HepG2 (cell line): Measurements from ENCODE around the gene LORICRIN.

ENCODE experiments used
- ARHGAP35 ChIP-seq: sonication (generic); formaldehyde crosslinking; IDR thresholded peaks from 2 replicates; pipeline ENCODE4 v1.9.0; 2022; ENCODE audit warnings: mild to moderate bottlenecking, inconsistent platforms, moderate library complexity, missing genetic modification reagents, borderline replicate concordance
- BHLHE40 ChIP-seq: IDR thresholded peaks from 2 replicates; pipeline ENCODE4 v1.6.1; 2011; ENCODE audit warnings: low read length, improper control_type of control experiment
- EZH2 ChIP-seq: conservative IDR thresholded peaks from 2 replicates; pipeline ENCODE4 v1.6.1; 2012; ENCODE audit warnings: mild to moderate bottlenecking, low read depth, low read length, moderate library complexity
- GPN1 ChIP-seq: sonication (generic); formaldehyde crosslinking; IDR thresholded peaks from 2 replicates; pipeline ENCODE4 v1.5.1; 2020; ENCODE audit warnings: missing genetic modification reagents, borderline replicate concordance
- IKZF1 ChIP-seq: fragments of 450-650 bp; IDR thresholded peaks from 2 replicates; pipeline ENCODE4 v1.7.1; 2016
- MTF1 ChIP-seq: sonication (generic); formaldehyde crosslinking; IDR thresholded peaks from 2 replicates; pipeline ENCODE4 v1.5.0; 2020; ENCODE audit warnings: missing genetic modification reagents
- MYC ChIP-seq: sonication (generic); formaldehyde crosslinking; IDR thresholded peaks from 2 replicates; pipeline ENCODE4 v1.9.0; 2021; ENCODE audit warnings: missing genetic modification reagents, borderline replicate concordance
- PHF8 ChIP-seq: sonication (generic); formaldehyde crosslinking; IDR thresholded peaks from 2 replicates; pipeline ENCODE4 v1.5.0; 2020; ENCODE audit warnings: missing genetic modification reagents
- POLR2AphosphoS5 ChIP-seq: IDR thresholded peaks from 2 replicates; pipeline ENCODE4 v1.6.1; 2012; ENCODE audit warnings: low read depth, low read length
- ZNF615 ChIP-seq: sonication (generic); formaldehyde crosslinking; IDR thresholded peaks from 2 replicates; pipeline ENCODE4 v1.5.0; 2020; ENCODE audit warnings: mild to moderate bottlenecking, missing genetic modification reagents, borderline replicate concordance
- ZNF770 ChIP-seq: sonication (generic); formaldehyde crosslinking; IDR thresholded peaks from 2 replicates; pipeline ENCODE4 v1.5.0; 2020; ENCODE audit warnings: mild to moderate bottlenecking, missing genetic modification reagents
- TF ChIP-seq, protein P1 (sequence below), 2 experiments: sonication (generic) in 1 of 2; formaldehyde crosslinking in 1 of 2; IDR thresholded peaks; 2 replicates each; pipeline versions ENCODE4 v1.4.0 to v1.6.1; 2018 to 2020; ENCODE audit warnings: missing genetic modification reagents in 2 of 2, borderline replicate concordance in 1 of 2, low read depth in 1 of 2, mild to moderate bottlenecking in 1 of 2, missing biosample characterization in 1 of 2
- TF ChIP-seq, protein P2 (sequence below): sonication (generic); formaldehyde crosslinking; IDR thresholded peaks from 2 replicates; pipeline ENCODE4 v1.5.0; 2020; ENCODE audit warnings: mild to moderate bottlenecking, missing genetic modification reagents, moderate library complexity
- TF ChIP-seq, protein P3 (sequence below): sonication (generic); formaldehyde crosslinking; IDR thresholded peaks from 2 replicates; pipeline ENCODE4 v1.4.0; 2020; ENCODE audit warnings: missing genetic modification reagents

GRCh38 chr1:153260585-153261280, 1.2 kb downstream of the LORICRIN start:
- TF ChIP-seq, protein P1, sequence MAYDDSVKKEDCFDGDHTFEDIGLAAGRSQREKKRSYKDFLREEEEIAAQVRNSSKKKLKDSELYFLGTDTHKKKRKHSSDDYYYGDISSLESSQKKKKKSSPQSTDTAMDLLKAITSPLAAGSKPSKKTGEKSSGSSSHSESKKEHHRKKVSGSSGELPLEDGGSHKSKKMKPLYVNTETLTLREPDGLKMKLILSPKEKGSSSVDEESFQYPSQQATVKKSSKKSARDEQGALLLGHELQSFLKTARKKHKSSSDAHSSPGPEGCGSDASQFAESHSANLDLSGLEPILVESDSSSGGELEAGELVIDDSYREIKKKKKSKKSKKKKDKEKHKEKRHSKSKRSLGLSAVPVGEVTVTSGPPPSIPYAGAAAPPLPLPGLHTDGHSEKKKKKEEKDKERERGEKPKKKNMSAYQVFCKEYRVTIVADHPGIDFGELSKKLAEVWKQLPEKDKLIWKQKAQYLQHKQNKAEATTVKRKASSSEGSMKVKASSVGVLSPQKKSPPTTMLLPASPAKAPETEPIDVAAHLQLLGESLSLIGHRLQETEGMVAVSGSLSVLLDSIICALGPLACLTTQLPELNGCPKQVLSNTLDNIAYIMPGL (CRISPR knock-in tag; IDR thresholded peaks at IDR 0.05; ENCODE audit: borderline replicate concordance in 1 of 2, low read depth in 1 of 2), result no peak
- TF ChIP-seq, protein P2, sequence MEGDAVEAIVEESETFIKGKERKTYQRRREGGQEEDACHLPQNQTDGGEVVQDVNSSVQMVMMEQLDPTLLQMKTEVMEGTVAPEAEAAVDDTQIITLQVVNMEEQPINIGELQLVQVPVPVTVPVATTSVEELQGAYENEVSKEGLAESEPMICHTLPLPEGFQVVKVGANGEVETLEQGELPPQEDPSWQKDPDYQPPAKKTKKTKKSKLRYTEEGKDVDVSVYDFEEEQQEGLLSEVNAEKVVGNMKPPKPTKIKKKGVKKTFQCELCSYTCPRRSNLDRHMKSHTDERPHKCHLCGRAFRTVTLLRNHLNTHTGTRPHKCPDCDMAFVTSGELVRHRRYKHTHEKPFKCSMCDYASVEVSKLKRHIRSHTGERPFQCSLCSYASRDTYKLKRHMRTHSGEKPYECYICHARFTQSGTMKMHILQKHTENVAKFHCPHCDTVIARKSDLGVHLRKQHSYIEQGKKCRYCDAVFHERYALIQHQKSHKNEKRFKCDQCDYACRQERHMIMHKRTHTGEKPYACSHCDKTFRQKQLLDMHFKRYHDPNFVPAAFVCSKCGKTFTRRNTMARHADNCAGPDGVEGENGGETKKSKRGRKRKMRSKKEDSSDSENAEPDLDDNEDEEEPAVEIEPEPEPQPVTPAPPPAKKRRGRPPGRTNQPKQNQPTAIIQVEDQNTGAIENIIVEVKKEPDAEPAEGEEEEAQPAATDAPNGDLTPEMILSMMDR, result no peak
- TF ChIP-seq PHF8 (CRISPR knock-in tag) (no peak), ARHGAP35 (CRISPR knock-in tag) (no peak), MYC (CRISPR knock-in tag) (no peak), EZH2 (no peak), ZNF770 (CRISPR knock-in tag) (no peak), BHLHE40 (no peak), IKZF1 (no peak), POLR2AphosphoS5 (no peak), ZNF615 (CRISPR knock-in tag) (no peak), GPN1 (CRISPR knock-in tag) (no peak), MTF1 (CRISPR knock-in tag) (no peak)
- TF ChIP-seq, protein P3, sequence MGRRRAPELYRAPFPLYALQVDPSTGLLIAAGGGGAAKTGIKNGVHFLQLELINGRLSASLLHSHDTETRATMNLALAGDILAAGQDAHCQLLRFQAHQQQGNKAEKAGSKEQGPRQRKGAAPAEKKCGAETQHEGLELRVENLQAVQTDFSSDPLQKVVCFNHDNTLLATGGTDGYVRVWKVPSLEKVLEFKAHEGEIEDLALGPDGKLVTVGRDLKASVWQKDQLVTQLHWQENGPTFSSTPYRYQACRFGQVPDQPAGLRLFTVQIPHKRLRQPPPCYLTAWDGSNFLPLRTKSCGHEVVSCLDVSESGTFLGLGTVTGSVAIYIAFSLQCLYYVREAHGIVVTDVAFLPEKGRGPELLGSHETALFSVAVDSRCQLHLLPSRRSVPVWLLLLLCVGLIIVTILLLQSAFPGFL (CRISPR knock-in tag), result no peak
